ENCODE measurements around the gene ARHGAP26.
A peak's percentile ranks its signal among the peaks of the same experiment; 100 is the strongest.

ARHGAP26 gene

GRCh38 chr5:142772446-142773293, 2.5 kb downstream of the ARHGAP26 start:
- Histone ChIP-seq H3K27ac (ENCODE audit: low read length) (no peak overlapping the region), H3K36me3 (ENCODE audit: control insufficient read depth in 1 of 2, insufficient read depth in 2 of 2, low read length in 2 of 2) (no peaks in the 10 kb centered on the region), H3K4me3 (ENCODE audit: low read depth in 1 of 2, low read length in 2 of 2) (peak overlapping the region; percentile 71 to 95), H3K27me3 (ENCODE audit: low read depth, low read length) (no peaks in the 10 kb centered on the region), H3K4me1 (ENCODE audit: control insufficient read depth in 1 of 2, insufficient read depth in 2 of 2, low read length in 2 of 2) (peaks cover 3 to 18% of the 10 kb centered on the region in 2 donors), H3K9me3 (ENCODE audit: control insufficient read depth in 1 of 2, low read length in 2 of 2) (no peaks in the 10 kb centered on the region)

GRCh38 chr5:142777099-142777498, 6.9 kb downstream of the ARHGAP26 start:
- Histone ChIP-seq H3K27me3 (ENCODE audit: low read depth, low read length) (no peaks in the 10 kb centered on the region), H3K27ac (ENCODE audit: low read length) (no peak overlapping the region), H3K36me3 (ENCODE audit: control insufficient read depth in 1 of 2, insufficient read depth in 2 of 2, low read length in 2 of 2) (no peaks in the 10 kb centered on the region), H3K9me3 (ENCODE audit: control insufficient read depth in 1 of 2, low read length in 2 of 2) (no peaks in the 10 kb centered on the region), H3K4me1 (ENCODE audit: control insufficient read depth in 1 of 2, insufficient read depth in 2 of 2, low read length in 2 of 2) (peaks cover 4 to 36% of the 10 kb centered on the region in 2 donors), H3K4me3 (ENCODE audit: low read depth in 1 of 2, low read length in 2 of 2) (no peak overlapping the region)

- H3K4me3 ChIP-seq (ENCODE audit: low read depth in 1 of 2, low read length in 2 of 2) = no peak overlapping the region
- H3K4me1 ChIP-seq (ENCODE audit: control insufficient read depth in 1 of 2, insufficient read depth in 2 of 2, low read length in 2 of 2) = peaks cover 4 to 31% of the 10 kb centered on the region in 2 donors
- no peaks in the 10 kb centered on the region for H3K27me3 ChIP-seq (ENCODE audit: low read depth, low read length)
- H3K36me3 ChIP-seq (ENCODE audit: control insufficient read depth in 1 of 2, insufficient read depth in 2 of 2, low read length in 2 of 2) = no peaks in the 10 kb centered on the region
- no peaks in the 10 kb centered on the region for H3K9me3 ChIP-seq (ENCODE audit: control insufficient read depth in 1 of 2, low read length in 2 of 2)
- H3K27ac ChIP-seq (ENCODE audit: low read length) = no peak overlapping the region
These were observed 7.7 kb downstream of the ARHGAP26 start for GRCh38 chr5:142777850-142778249.

- Histone ChIP-seq H3K27me3 (ENCODE audit: low read depth, low read length) (no peaks in the 10 kb centered on the region), H3K36me3 (ENCODE audit: control insufficient read depth in 1 of 2, insufficient read depth in 2 of 2, low read length in 2 of 2) (no peaks in the 10 kb centered on the region), H3K4me1 (ENCODE audit: control insufficient read depth in 1 of 2, insufficient read depth in 2 of 2, low read length in 2 of 2) (peaks cover 14 to 45% of the 10 kb centered on the region in 2 donors), H3K27ac (ENCODE audit: low read length) (no peak overlapping the region), H3K4me3 (ENCODE audit: low read depth in 1 of 2, low read length in 2 of 2) (no peak overlapping the region), H3K9me3 (ENCODE audit: control insufficient read depth in 1 of 2, low read length in 2 of 2) (no peaks in the 10 kb centered on the region)
These were observed 9.1 kb downstream of the ARHGAP26 start for GRCh38 chr5:142779163-142779840.

DNA sequence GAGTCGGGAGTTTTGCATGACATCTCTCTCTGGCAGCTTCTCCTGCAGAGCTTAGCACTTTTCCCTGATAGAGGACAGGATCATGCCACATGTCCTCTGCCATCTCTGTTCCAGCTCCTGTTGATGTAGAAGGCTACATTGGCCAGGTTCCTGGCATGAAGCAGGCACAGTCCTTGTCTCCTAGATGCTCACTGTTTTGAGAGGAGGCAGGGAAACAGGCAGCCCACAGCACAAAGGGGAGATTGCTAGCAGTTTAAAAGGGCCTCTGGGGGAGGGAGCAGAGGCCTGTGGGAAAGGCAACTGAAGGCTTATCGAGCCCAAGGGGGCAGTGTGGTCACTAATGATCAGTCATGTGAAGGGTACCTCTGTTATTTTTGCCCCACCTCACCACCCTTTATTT, 10.7 kb downstream of the ARHGAP26 start:
- H3K4me1 ChIP-seq (ENCODE audit: control insufficient read depth in 1 of 2, insufficient read depth in 2 of 2, low read length in 2 of 2) = peaks cover 14 to 46% of the 10 kb centered on the region in 2 donors
- H3K36me3 ChIP-seq (ENCODE audit: control insufficient read depth in 1 of 2, insufficient read depth in 2 of 2, low read length in 2 of 2) = no peaks in the 10 kb centered on the region
- H3K4me3 ChIP-seq (ENCODE audit: low read depth in 1 of 2, low read length in 2 of 2) = no peak overlapping the region
- H3K9me3 ChIP-seq (ENCODE audit: control insufficient read depth in 1 of 2, low read length in 2 of 2) = no peaks in the 10 kb centered on the region
- H3K27ac ChIP-seq (ENCODE audit: low read length) = no peak overlapping the region
- no peaks in the 10 kb centered on the region for H3K27me3 ChIP-seq (ENCODE audit: low read depth, low read length)

GRCh38 chr5:142782976-142783530, 12.9 kb downstream of the ARHGAP26 start:
- Histone ChIP-seq H3K27me3 (ENCODE audit: low read depth, low read length) (no peaks in the 10 kb centered on the region), H3K4me1 (ENCODE audit: control insufficient read depth in 1 of 2, insufficient read depth in 2 of 2, low read length in 2 of 2) (peaks cover 14 to 45% of the 10 kb centered on the region in 2 donors), H3K4me3 (ENCODE audit: low read depth in 1 of 2, low read length in 2 of 2) (no peak overlapping the region), H3K9me3 (ENCODE audit: control insufficient read depth in 1 of 2, low read length in 2 of 2) (no peaks in the 10 kb centered on the region), H3K36me3 (ENCODE audit: control insufficient read depth in 1 of 2, insufficient read depth in 2 of 2, low read length in 2 of 2) (no peaks in the 10 kb centered on the region), H3K27ac (ENCODE audit: low read length) (peak overlapping the region; percentile 57)

GRCh38 chr5:142783601-142784341, 13.6 kb downstream of the ARHGAP26 start:
- Histone ChIP-seq H3K27me3 (ENCODE audit: low read depth, low read length) (no peaks in the 10 kb centered on the region), H3K27ac (ENCODE audit: low read length) (peak overlapping the region; percentile 57), H3K36me3 (ENCODE audit: control insufficient read depth in 1 of 2, insufficient read depth in 2 of 2, low read length in 2 of 2) (no peaks in the 10 kb centered on the region), H3K9me3 (ENCODE audit: control insufficient read depth in 1 of 2, low read length in 2 of 2) (no peaks in the 10 kb centered on the region), H3K4me3 (ENCODE audit: low read depth in 1 of 2, low read length in 2 of 2) (peak overlapping the region in 1 of 2 donors; percentile 36), H3K4me1 (ENCODE audit: control insufficient read depth in 1 of 2, insufficient read depth in 2 of 2, low read length in 2 of 2) (peaks cover 14 to 38% of the 10 kb centered on the region in 2 donors)

DNA sequence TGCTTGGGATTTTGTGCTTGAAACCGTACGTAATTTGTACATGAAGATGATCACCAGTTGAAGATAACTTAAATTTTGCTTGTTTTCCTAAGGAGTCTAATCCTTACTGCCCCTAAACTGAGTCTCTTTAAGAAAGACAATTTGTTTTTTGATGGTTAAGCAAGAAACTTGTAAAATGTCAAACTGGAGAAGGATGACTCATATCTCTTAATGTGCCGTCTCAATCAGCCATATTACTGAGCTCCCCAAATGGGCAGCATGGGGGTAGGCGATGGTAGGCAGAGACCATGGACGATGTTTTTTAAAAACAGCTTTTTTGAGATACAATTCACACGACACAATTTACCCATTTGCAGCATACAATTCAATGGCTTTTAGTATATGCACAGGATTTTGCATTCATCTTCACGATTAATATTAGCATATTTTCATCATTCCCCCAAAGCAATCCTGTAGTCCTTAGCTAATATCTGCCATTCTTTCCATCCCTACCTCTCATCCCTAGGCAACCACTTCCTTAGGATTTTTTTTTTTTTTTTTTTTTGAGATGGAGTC, 14.3 kb downstream of the ARHGAP26 start:
- H3K27me3 ChIP-seq (ENCODE audit: low read depth, low read length) = no peaks in the 10 kb centered on the region
- H3K9me3 ChIP-seq (ENCODE audit: control insufficient read depth in 1 of 2, low read length in 2 of 2) = no peaks in the 10 kb centered on the region
- peak overlapping the region in 1 of 2 donors; percentile 36 for H3K4me3 ChIP-seq (ENCODE audit: low read depth in 1 of 2, low read length in 2 of 2)
- peaks cover 13 to 31% of the 10 kb centered on the region in 2 donors for H3K4me1 ChIP-seq (ENCODE audit: control insufficient read depth in 1 of 2, insufficient read depth in 2 of 2, low read length in 2 of 2)
- H3K27ac ChIP-seq (ENCODE audit: low read length) = peak overlapping the region; percentile 57
- H3K36me3 ChIP-seq (ENCODE audit: control insufficient read depth in 1 of 2, insufficient read depth in 2 of 2, low read length in 2 of 2) = no peaks in the 10 kb centered on the region

DNA sequence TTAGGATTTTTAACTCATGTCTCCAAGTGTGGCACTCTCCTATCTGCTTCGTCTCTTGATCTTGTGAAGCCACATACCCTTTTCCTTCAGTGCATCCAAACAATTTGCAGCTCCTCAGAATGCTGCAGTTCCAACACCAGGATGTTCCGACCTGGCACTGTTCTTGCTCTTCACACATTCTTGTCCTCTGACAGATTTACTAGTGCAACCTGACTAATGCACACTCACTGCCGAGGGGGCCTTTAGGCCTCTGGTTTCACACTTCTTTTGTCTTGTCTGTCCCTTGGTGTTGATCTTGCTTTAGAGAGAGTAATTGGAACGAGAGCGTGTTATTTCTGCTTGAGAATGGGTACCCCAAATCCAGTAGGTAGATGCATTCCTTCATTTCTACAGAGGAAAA, 15.0 kb downstream of the ARHGAP26 start:
- Histone ChIP-seq H3K27me3 (ENCODE audit: low read depth, low read length) (no peaks in the 10 kb centered on the region), H3K27ac (ENCODE audit: low read length) (no peak overlapping the region), H3K9me3 (ENCODE audit: control insufficient read depth in 1 of 2, low read length in 2 of 2) (no peaks in the 10 kb centered on the region), H3K4me3 (ENCODE audit: low read depth in 1 of 2, low read length in 2 of 2) (no peak overlapping the region), H3K36me3 (ENCODE audit: control insufficient read depth in 1 of 2, insufficient read depth in 2 of 2, low read length in 2 of 2) (no peaks in the 10 kb centered on the region), H3K4me1 (ENCODE audit: control insufficient read depth in 1 of 2, insufficient read depth in 2 of 2, low read length in 2 of 2) (peaks cover 10 to 23% of the 10 kb centered on the region in 2 donors)

GRCh38 chr5:142789206-142789605, 19.0 kb downstream of the ARHGAP26 start:
- Histone ChIP-seq H3K9me3 (ENCODE audit: control insufficient read depth in 1 of 2, low read length in 2 of 2) (no peaks in the 10 kb centered on the region), H3K27me3 (ENCODE audit: low read depth, low read length) (no peaks in the 10 kb centered on the region), H3K4me1 (ENCODE audit: control insufficient read depth in 1 of 2, insufficient read depth in 2 of 2, low read length in 2 of 2) (peaks cover under 1 to 2% of the 10 kb centered on the region in 2 donors), H3K27ac (ENCODE audit: low read length) (no peak overlapping the region), H3K36me3 (ENCODE audit: control insufficient read depth in 1 of 2, insufficient read depth in 2 of 2, low read length in 2 of 2) (no peaks in the 10 kb centered on the region), H3K4me3 (ENCODE audit: low read depth in 1 of 2, low read length in 2 of 2) (no peak overlapping the region)
